GM21381 (cell line): Measurements from ENCODE around the gene RPS13.
"Not testable (repeated sequence)": the region's sequence is repeated elsewhere in the genome, so short reads cannot be mapped to it uniquely, and the experiment has no call there.

Source experiments
- ATAC-seq: cut with Tn5 transposase; IDR thresholded peaks from one replicate; pipeline ENCODE4 v1.9.1; 2021; ENCODE audit warnings: mild to moderate bottlenecking, moderate library complexity; ENCODE audit not compliant: unreplicated experiment

The RPS13 gene

DNA sequence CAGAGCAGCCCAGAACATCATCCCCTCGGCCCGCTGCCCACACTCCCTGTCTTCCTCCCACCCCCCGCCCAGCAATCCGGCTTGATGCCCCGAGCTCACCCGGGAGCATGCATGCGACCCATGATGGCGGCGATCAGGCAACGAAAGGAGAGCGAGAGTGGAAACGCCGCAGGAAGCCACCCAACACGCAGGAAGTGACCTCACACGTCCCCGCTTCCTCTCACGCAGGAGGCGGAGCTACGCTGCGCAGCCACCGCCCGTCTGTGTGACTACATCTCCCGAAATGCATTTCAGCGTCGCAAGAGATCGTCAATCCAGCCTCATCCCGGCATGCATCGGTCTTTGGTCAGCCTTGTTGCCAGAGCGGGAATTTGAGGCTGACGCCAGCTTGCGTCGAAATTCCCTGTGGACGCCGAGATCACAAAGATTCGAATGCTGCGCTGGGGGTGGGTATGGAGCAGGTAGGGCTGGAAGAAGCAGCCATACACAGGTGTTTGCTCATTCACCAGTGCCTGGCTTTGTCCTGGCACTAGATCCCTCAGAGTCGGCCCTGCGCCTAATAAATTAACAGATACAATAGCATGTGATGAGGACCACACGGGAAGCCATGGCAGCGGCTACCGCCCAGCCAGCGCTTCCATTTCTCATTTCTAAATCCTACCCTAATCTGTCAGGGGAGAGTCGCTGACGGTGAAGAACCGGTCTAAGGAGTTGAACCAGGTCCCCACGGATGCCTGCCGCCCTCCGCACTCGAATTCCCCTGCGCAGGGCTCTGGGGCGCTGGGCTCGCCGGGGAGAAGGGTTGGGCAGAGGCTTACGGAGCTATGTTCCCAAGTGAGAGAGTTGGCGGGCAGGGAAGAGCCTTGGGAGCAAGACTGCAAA lies at the start of gene RPS13:
Gene RPS13, minus strand, starts transcription at position 148 of the 882 bp plus-strand sequence. Its CDS starts 26 bp downstream, at position 122.
- peak; percentile 97 for ATAC-seq

DNA sequence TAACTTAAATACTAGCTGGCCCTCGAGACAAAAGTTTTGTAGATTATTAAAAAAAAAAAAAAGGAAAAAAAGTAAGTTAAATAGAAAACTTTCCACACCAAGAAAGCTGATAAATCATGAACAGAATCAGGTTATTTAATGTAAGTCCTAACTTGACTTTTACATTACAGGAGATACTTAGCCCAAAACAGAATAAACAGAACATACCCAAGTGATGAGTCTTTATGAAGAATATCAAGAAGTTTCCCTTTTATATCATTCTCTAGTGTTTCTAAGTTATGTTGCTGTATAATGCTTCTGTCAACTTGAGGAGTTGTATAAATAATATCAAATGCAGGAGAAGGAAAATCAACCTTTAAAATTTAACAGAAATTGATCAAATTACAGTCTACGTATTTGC lies 44.5 kb upstream of the RPS13 start:
- ATAC-seq: no peak

DNA sequence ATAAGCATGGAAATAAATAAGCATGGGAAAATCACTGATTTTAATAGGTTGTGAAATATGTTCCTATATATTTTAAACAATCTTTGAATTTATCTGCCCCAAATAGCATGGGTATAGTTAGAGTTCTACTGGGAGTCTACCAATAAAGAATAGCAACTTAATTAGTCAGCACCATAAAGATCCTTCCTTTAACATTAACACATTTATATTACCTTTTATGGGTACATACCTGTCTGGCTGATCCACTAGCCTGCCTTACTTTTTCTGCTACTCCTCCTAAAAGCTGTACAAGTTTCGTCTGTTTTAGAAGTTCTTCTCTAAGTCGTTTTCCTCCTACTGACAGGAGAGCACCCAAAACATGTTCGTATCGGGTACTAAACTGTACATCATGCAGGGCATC lies 39.8 kb upstream of the RPS13 start:
- no peak for ATAC-seq

DNA sequence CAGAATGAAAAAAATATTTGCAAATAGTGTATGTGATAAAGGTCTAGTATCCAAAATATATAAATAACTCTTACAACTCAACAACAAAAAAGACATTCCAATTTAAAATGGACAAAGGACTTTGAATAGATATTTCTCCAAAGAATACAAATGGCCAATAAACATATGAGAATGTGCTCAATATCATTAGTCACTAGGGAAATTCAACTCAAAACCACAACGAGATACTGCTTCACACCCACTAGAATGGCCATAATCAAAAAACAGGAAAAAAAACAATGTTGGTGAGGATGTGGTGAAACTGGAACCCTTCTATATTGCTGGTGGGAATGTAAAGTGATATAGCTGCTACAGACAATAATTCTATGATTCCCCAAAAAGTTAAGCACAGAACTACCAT lies 38.6 kb upstream of the RPS13 start:
- no peak for ATAC-seq

DNA sequence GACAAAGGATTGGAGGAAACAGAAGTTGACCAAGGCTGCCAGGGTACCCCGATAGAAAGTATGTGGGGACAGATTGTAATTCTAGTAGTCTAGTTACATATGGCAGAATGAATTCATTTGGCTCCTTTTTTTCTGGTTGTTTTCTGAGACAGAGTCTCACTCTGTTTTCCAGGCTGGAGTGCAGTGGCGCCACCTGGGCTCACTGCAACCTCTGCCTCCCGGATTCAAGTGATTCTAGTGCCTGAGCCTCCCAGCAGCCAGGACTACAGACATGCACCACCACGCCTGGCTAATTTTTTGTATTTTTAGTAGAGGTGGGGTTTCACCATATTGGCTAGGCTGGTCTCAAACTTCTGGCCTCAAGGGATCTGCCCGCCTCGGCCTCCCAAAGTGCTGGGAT lies 30.3 kb upstream of the RPS13 start:
- ATAC-seq: not testable (repeated sequence)

DNA sequence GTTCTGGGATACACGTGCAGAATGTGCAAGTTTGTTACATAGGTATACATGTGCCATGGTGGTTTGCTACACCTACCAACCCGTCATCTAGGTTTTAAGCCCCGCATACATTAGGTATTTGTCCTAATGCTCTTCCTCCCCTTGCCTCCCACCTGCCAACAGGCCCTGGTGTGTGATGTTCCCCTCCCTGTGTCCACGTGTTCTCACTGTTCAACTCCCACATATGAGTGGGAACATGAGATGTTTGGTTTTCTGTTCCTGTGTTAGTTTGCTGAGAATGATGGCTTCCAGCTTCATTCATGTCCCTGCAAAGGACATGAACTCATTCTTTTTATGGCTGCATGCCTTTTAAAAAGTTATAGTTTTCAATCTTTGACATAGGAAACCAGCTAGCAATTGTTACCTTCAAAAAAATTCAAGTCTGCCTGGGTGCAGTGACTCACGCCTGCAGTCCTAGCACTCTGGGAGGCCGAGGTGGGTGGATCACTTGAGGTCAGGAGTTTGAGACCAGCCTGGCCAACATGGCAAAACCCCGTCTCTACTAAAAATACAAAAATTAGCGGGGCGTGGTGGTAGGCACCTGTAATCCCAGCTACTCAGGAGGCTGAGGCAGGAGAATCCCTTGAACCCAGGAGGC lies 28.1 kb upstream of the RPS13 start:
- not testable (repeated sequence) for ATAC-seq

DNA sequence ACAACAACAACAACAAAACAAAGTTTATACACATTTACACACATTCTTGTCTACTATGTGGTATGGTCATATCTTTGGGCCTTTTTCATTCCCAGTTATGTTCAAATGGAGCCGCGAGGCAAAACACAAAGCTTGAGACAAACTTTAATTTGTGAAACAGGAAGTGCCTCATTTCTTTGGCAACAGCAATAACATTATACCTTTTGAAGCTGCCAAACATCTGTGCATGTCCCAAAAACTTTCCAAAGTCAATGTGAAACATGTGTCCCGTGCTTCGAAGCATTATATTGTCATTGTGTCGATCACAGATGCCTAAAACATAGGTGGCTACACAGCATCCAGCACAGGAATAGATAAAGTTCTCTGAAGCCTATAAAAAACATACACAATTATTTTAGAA lies 25.0 kb upstream of the RPS13 start:
- ATAC-seq: no peak

DNA sequence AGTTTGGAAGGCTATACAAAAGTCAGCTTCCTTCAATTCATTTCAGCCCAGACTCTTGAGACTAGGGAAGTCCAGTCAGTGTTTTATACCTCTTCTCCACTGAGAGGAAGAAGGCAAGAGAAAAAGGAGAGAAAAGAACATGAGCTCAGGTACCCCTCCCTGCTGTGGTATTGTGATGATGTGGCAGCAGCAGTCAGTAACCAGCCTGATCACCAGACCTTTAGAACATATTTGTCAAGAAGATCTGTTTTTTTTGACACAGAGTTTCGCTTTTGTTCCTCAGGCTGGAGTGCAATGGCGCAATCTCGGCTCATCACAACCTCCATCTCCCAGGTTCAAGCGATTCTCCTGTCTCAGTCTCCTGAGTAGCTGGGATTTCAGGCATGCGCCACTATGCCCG lies 21.2 kb upstream of the RPS13 start:
- ATAC-seq: no peak

DNA sequence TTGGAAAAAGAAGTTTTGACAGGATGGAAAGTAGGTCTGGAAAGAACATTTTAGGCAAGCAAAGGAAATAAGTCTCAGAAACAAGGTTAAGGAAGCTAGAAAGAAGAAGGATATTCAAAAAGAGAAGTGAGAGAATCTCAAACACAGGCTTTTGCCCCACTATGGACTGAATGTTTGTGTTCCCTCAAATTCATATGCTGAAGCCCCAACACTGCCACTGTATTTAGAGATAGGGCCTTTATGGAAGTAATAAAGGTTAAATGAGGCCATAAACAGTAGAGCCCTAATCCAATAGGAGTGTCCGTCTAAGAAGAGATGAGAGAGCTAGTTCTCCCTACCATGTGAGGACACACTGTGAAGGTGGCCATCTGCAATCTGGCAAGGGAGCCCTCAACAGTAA lies 20.6 kb upstream of the RPS13 start:
- no peak for ATAC-seq

DNA sequence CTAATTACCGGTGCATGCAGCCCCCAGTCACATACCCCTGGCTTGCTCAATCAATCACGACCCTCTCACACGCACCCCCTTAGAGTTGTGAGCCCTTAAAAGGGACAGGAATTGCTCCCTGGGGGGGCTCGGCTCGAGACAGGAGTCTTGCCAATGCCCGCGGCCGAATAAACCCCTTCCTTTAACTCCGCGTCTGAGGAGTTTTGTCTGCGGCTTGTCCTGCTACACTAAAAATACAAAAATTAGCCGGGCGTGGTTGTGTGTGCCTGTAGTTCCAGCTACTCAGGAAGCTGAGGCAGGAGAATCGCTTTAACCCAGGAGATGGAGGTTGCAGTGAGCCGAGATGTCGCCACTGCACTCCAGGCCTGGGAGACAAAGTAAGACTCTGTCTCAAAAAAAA lies 8.5 kb upstream of the RPS13 start:
- ATAC-seq: not testable (repeated sequence)

DNA sequence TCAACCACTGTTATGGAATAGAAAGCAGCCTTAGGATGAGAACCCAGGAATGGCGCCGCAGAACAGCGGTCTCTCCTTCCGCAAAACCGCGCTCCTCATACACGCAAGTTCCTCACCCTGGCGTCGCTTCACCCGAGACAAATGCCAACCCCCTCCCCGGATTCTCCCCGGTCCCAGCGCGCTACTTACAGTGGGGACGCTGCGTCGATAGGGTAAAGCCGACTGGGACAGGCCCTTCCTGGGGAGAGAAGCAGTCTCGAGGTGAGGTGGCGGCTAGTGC lies 287 bp downstream of the RPS13 start:
- peak; percentile 7 for ATAC-seq

DNA sequence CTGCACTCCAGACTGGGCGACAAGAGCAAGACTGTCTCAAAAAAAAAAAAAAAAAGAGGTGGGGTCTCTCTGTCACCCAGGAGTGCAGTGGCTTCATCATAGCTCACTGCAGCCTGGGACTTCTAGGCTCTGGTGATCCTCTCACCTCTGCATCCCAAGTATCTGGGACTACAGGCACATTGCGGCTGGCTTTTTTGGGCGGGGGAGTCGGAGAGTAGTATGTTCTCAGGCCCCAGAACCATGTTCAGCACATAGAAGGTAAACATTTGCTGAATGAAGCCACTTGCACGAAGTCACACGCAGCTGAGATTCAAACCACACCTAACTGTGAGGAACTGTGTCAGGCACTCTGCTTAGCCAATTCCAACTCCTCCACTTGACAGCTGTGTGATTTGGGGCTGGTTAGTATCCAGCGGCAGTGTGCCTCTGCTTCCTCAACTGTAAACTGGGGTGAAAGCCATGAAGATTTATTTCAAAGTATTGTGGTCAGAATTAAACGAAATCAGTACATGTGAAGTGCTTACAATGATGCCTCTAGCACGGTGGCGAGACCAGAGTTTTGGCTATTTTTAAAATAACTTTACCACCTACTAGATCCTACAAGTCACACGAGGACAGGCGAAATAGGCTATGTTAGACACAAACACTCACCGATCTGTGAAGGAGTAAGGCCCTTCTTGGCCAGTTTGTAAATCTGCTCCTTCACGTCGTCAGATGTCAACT lies 789 bp downstream of the RPS13 start:
- ATAC-seq: no peak

DNA sequence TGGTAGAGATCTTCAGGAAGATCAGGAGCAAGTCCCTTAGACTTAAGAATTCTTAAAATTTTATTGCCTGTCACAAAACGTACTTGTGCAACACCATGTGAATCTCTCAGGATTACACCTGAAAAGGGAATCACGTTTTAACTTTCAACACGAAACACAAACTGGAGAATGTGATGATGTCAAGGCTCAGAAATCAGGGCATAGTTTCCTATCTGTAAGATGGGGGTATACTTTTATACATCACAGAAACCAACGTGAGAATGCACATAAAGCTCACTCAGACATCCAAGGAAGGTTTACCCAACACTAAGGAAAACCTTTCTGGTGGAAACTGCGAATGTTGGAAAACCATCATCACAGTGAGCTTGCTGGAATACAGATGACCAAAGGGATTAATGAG lies 2.0 kb downstream of the RPS13 start:
- no peak for ATAC-seq

DNA sequence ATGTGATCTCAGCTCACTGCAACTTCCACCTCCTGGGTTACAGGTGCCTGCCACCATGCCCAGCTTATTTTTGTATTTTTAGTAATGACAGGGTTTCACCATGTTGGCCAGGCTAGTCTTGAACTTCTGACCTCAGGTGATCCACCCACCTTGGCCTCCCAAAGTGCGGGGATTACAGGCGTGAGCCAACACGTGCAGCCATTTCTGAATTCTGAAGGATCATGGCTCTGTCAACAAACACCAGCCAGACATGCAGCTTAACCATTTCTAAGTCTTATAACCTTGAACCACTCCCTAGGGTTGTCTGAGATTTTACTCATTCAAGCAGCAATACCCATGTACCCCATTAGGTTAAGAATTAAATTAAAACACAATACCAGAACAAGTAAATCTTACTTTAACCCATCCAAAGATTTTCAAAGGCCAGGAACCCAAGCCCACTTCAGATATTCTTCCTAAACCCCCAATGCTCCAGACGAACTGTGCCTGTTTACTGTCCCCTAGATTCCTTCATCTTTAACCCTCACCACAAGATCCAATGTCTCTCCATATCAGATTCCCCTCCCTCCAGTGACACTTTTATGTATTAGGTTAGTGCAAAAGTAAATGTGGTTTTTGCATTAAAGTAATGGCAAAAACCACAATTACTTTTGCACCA lies 4.0 kb downstream of the RPS13 start:
- ATAC-seq: no peak

DNA sequence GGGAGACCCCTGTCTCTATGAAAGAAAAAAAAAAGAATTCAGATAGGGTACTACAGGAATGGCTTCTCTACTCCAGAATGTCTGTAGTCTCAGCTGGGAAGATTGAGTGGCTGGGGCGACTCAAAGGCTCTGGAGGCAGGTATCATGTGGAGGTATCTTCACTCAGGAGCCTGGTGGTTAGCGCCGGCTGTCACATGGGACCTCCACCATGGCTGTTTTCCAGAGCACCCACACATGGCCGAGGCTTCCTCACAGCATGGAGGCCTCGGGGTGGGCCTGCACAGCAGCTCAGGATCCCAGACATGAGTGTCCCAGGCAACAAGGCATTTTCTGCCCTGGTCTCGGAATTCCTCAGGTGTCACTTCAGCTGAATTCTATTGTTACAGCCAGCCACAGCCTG lies 10.1 kb downstream of the RPS13 start:
- ATAC-seq: no peak

DNA sequence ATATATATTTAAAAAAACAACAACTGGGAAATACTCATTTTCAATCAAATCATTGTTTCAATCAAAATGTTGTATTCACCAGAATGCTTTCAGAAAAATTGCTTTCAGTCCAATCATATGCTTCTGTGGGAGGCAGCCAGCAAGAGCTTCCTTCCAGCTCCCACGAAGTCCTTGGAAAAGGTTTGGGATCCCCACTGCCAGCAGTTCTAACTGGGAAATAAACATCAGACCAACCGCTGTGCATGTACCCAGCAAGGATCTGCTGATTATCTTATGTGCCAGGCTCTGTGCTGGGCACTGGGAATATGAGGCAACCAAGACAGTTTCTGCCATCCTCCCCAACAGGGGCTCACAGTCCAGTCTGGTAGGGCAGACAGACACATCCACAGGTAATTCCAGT lies 10.8 kb downstream of the RPS13 start:
- no peak for ATAC-seq

DNA sequence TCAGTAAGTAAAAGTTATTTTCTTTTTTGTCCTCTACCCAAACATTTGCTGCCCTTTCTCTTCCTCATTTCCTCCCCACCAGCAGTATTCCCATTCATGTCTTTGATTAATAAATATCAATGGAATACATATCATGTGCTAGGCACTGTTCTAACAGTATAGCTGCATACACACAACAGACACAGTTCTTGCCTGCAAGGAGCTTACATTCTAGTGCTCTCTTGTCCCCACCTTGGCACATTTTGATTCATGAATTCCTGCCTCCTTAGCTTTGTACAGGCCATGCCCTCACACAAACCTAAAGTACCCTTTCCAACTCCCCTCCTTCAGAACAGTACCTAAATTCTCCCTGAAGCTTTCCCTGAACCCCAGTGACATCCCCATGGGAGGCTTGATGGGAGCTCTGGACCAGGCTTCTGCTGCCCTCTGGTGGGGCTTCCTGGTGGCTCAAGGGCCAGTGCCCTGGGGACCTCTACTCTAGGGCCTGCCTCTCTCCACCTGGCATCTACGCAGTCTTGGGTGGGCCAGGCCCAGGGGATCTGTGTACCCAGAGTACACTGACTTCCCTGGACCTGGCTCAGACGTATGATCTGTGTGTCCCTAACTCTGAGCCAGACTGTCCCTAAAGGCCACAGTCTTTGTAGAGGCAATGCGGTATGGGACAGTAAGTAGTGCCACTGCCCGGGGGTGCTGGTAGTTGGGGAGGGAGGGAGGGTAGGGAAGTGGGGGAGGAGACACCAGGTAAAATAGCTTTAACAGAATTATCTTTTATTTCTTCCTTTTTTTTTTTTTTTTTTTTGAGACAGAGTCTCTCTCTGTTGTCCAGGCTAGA lies 14.1 kb downstream of the RPS13 start:
- no peak for ATAC-seq

DNA sequence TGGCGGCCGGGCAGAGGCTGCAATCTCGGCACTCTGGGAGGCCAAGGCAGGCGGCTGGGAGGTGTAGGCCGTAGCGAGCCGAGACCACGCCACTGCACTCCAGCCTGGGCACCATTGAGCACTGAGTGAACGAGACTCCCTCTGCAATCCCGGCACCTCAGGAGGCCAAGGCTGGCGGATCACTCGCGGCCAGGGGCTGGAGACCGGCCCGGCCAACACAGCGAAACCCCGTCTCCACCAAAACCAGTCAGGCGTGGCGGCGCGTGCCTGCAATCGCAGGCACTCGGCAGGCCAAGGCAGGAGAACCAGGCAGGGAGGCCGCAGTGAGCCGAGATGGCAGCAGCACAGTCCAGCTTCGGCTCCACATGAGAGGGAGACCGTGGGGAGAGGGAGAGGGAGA lies 26.3 kb downstream of the RPS13 start:
- ATAC-seq: not testable (repeated sequence)

DNA sequence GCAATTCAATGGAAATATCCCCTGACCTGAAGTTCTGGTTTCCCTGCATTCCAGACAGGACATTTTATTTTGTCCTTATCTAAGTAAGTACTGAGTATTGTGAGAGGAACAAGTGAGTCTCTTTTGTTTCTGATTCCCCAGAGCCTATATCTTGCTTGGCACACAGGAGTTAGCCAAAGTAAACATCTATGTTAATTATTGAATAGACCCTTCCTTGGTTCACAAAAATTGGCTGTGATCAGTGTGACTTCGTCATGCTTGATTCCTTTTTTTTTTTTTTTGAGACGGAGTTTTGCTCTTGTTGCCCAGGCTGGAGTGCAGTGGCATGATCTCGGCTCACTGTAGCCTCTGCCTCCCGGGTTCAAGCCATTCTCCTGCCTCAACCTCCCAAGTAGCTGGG lies 29.0 kb downstream of the RPS13 start:
- not testable (repeated sequence) for ATAC-seq

DNA sequence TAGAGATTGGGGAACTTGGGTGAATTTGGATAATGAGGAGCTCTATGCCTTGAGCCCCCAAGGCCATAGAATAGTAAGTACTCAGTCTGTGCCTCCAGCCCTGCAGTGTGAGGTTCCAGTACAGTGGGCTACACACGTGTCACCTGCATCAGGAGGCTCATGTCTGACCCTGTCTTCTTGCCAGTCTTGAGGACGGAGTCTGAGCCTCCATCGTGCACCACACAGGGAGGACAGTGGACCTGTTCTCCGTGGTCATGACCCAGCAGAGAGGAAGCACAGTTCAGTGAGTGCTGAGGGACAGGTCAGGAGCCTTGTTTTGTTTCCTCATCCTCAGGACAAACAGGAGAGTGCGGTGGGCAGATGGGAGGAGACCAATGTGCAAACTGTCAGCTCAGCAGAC lies 30.8 kb downstream of the RPS13 start:
- no peak for ATAC-seq
